Pons (tissue), 1 donor: ENCODE data around the gene NFATC3.
"Not testable (repeated sequence)": the region's sequence is repeated elsewhere in the genome, so short reads cannot be mapped to it uniquely, and the experiment has no call there.

ENCODE experiments used
- DNase-seq: peaks from one replicate; pipeline ENCODE4 v3.0.0-alpha.2; 2016; ENCODE audit warnings: low spot score

NFATC3 gene

DNA sequence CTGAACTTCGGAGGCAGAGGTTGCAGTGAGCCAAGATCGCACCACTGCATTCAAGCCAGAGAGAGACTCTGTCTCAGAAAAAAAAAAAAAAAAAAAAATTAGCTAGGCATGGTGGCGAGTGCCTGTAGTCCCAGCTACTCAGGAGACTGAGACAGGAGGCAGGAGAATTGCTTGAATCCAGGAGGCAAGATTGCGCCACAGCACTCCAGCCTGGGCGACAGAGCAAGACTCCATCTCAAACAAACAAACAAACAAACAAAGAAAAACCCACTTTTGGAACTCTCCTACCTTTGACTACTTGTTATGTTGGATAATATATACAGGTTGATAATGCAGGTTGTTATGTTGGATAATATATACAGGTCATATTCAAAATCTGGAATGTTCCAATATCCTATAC, 35.3 kb downstream of the NFATC3 start:
- DNase-seq = not testable (repeated sequence)

DNA sequence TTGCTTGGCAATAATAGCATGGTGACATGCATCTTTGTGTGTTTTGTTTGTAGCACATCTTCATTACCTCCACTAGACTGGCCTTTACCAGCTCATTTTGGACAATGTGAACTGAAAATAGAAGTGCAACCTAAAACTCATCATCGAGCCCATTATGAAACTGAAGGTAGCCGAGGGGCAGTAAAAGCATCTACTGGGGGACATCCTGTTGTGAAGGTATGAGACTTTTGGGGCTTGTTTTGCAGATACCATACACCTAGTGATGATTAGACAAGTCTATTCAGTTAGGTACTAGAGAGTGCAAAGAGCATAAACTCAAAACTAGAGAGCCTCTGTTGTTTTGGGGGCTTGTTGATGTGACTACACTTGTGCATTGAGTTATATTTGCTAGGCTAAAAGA, 41.2 kb downstream of the NFATC3 start:
- no peak for DNase-seq

DNA sequence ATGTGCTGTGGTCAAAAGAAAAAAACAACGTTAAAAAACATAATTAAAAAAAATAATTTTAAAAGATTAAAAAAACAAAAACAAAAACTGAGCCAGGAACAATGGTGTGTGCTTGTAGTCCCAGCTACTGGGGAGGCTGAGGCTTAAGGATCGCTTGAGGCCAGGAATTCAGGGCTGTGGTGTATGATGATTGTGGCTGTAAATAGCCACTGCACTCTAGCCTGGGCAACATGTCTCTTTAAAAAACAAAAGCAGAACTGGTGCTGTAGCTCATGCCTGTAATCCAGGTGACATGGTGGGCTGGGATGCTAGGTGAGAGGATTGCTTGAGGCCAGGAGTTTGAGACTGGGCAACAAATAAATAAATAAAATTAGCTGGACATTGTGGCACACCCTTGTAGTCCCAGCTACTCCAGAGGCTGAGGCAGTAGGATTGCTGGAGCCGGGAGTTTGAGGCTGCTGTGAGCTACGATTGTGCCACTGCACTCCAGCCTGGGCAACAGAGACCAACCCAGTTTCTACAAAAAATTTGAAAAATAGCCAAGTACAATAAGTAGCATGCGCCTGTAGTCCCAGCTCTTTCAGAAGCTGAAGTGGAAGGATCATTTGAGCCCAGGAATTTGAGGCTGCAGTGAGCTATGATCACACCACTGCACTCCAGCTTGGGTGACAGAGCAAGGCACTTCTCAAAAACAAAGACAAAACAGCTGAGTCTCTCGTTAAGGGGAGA, 43.6 kb downstream of the NFATC3 start:
- DNase-seq = no peak

DNA sequence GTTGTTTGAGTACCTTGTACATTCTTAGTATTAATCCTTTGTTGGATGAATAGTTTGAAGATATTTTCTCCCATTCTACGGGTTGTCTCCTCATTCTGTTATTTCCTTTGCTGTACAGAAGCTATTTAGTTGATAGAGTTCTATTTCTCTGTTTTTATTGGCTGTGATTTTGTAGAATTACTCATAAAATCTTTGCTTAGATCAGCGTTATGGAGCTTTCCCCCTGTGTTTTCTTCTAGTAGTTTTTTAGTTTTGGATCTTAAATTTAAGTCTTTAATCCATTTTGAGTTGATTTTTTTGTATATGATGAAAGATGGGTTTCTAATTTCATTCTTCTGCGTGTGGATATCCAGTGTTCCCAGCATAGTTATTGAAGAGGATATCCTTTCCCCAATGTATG, 45.4 kb downstream of the NFATC3 start:
- DNase-seq = no peak

GRCh38 chr16:68131813-68132706, 46.9 kb downstream of the NFATC3 start:
- DNase-seq = no peak

GRCh38 chr16:68133000-68133399, 47.8 kb downstream of the NFATC3 start:
- DNase-seq = not testable (repeated sequence)

- DNase-seq = no peak
Observed at GRCh38 chr16:68134644-68135043, 49.5 kb downstream of the NFATC3 start.

DNA sequence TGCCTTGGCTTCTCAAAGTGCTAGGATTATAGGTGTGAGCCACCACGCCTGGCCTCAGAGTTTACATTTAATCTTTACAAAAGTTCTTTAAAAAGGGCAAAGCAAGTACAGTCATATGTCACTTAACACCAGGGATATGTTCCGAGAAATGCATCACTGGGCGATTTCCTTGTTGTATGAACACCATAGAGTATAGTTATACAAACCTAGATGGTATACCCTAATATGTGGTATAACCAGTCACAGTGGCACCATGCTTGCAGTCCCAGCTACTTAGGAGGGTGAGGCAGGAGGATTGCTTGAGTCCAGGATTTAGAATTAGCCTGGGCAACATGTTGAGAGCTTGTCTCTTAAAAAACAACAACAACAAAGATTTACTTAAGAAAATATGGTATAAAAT, 51.3 kb downstream of the NFATC3 start:
- DNase-seq = no peak

DNA sequence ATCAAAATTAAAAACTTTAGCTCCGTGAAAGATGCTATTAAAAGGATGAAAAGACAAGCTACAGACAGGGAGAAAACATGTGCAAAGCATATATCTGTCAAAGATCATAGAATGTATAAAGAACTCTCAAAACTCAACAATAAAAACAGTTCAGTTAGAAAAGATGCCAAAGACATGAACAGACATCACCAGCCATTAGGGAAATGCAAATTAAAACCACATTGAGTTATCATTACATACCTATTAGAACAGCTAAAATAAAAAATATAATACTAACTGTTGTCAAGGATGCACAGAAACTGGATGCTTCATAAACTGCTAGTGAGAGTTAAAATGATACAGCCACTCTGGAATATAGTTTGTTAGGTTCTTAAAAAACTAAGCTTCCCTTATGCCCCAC, 58.8 kb downstream of the NFATC3 start:
- DNase-seq = no peak

GRCh38 chr16:68146585-68146984, 61.4 kb downstream of the NFATC3 start:
- DNase-seq = no peak

DNA sequence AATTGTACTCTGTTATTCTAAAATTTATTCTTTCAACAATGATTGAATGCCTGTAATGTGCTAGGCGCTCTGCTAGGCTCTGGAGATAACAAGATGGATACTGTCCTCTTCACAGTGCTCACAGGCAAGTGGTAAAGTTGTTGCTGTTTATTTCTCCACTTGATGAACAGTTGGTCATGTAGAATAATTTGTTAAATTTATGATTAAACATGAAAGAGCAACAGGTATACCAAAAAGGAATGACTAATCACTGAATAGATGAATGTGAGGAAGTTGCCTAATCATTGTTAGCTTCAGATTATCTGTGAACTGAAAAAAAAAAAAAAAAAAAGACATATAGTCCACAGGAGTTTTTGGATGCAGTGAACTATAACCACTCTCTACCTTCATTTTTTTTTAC, 62.3 kb downstream of the NFATC3 start:
- DNase-seq = no peak

DNA sequence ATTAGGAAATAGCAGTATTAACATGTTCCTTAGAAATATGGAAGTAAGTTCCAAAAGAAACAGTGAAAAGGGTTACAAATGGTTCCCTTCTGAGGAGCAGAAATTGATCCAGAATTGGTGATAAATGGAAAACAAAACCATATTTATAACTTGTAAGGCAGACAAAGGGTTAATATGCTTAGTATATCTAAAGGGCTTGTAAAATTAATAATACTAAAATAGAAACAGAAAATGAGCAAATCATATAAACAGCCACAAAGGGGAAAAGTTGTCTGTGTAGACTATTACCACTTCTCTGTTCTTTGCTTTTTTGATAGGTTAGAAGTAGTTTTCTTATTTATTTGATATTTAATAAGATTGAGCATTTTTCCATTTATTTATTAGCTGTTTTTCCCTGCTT, 64.4 kb downstream of the NFATC3 start:
- no peak for DNase-seq

DNA sequence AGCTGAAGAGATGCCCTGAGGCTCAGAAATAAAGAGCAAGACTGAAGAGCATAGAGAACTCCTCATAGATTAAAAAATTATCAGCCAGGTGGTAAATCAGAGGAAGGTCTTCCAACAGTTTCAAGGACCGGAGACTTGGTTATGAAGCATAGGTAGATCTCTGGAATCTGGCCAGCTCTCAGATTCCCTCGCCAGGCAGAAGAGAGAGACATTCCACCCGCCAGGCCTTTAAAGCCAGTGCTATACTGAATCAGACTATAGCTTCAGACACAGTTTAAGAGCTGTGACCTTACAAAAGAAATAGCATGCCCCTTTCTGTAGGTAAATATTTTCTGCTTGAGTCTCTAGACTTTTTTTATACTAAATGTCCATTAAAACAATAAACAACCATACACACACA, 70.3 kb downstream of the NFATC3 start:
- DNase-seq = no peak

- no peak for DNase-seq
Observed at GRCh38 chr16:68162413-68162812, 77.2 kb downstream of the NFATC3 start.

DNA sequence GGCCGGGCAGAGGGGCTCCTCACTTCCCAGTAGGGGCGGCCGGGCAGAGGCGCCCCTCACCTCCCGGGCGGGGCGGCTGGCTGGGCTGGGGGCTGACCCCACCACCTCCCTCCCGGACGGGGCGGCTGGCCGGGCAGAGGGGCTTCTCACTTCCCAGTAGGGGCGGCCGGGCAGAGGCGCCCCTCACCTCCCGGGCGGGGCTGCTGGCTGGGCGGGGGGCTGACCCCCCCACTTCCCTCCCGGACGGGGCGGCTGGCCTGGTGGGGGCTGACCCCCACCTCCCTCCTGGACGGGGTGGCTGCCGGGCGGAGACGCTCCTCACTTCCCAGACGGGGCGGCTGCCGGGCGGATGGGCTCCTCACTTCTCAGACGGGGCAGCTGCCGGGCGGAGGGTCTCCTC, 78.1 kb downstream of the NFATC3 start:
- DNase-seq = not testable (repeated sequence)

DNA sequence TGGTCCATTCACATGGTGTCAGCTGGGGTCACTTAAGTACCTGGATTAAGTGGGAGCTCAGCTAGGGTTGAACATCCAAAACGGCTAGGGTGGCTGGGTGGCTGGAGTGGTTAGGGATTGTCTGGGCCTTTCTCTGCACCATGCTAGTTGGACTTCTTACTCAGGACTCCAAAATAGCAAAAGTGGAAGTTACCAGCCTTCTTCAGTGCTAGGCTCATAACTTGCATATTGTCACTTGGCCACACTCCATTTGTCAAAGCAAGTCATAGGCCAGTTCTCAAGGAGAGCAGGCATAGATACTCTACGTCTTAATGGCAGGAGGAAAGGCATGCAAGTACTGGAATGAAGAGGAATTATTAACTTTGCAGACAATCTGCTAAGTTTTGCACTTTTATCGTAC, 81.1 kb downstream of the NFATC3 start:
- DNase-seq = no peak

DNA sequence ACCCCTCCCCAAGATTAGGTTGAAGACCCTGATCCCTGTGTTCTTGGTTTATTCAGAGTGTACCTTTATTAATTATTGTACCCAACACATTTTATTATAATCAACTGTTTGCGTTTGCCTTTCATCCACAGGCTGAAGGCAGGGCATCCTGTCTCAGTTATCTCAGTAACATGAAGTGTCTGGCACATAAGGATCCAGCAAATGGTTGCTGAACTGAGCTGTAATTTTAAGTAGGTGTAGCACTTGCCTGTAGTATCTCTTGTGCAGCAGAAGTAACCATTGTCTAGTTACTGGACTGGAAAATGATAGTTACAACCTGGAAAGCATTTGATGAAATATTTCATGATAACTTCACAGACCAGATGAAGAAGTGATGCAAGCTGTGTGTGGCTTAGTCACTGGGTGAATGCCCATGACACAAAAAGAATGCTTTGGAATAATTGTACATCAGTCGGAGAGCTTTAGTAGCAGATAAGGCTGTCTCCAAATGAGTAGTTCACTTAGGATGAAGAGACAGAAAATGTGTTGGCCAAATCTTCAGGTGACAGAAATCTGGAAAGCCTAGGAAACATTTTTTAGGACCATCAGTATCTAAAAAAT, 94.1 kb downstream of the NFATC3 start:
- no peak for DNase-seq

- no peak for DNase-seq
Observed at GRCh38 chr16:68179855-68180254, 94.7 kb downstream of the NFATC3 start.

DNA sequence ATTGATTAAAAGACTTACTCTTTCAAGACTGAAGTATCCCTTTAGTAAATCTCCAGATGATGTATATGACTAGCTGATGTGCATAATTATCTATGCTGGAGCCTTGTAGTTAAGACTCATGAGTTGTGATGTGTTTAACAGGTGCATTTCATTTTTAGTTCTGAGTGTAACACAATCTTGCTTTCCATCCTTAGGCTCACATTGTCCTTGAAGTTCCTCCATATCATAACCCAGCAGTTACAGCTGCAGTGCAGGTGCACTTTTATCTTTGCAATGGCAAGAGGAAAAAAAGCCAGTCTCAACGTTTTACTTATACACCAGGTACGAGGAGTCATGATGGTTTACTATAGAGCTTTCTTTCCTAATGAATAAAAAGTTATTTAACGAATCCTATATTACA, 97.9 kb downstream of the NFATC3 start:
- DNase-seq = no peak

DNA sequence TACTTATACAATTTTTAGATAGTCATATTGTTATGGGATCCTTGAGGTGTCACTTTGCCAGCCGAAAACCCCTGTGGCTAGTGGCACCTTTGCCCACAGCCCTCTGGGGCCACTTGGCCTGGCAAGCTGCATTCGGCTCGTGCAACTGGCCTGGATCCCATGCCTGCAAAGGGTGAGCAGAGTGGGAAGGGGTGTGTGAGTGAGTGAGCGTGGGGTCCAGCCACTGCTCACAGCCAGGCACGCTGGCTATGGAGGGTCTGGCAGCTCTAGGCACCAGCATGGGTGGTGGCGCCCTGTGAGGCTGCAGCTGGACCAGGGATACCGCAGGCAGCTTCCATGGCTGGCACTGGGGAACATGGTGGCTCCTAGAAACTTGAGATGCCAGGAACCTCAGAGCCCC, 101.7 kb downstream of the NFATC3 start:
- no peak for DNase-seq

- no peak for DNase-seq
Observed at GRCh38 chr16:68187505-68187904, 102.3 kb downstream of the NFATC3 start.

DNA sequence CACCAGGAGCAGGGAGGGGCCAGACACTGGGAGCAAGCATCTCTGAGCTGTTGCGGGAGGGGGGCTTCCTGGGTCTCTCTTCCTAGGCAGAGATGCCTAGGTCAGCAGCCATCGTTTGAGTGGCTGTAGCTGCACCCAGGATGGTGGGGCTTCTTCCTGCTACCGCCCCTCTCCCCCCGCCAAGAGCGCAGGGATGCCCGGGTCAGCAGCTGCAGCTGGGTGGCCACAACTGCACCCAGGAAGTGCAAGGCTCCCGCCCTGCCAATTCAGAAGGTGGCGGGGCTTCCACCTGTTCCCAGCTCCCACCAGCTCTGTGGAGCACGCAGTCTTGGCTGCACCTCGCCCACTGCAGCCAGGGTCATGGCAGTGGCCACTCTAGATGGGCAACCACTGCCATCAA, 103.0 kb downstream of the NFATC3 start:
- no peak for DNase-seq

- peak; percentile 9 for DNase-seq
Observed at GRCh38 chr16:68190081-68190480, 104.9 kb downstream of the NFATC3 start.
